Measurements from ENCODE around the gene CSMD2. TPM values are rescaled to one million over a fixed set of nuclear protein-coding genes. Genes with fewer than 3 reads are reported as not detected.

The CSMD2 gene
- total RNA-seq, 5 donors from 2014 or later (not counting 1 experiment from before 2014, with no cell fraction given) = 0.03 TPM; not detected in 4

- DNase-seq (no peak), ATAC-seq (replicated peaks in 1 of 4) (no peak)
- no CpG with 5 or more reads among the region's 2 CpGs for WGBS (ENCODE audit: insufficient coverage)
- Histone ChIP-seq H3K4me3 (ENCODE audit: control insufficient read depth in 1 of 2, extremely low read depth in 1 of 2, low read length in 1 of 2) (no peak overlapping the region), H3K4me1 (ENCODE audit: control insufficient read depth in 1 of 2, extremely low read depth in 1 of 2, insufficient read depth in 2 of 2, low read length in 2 of 2) (no peaks in the 10 kb centered on the region), H3K27me3 (replicated peaks in 1 of 2; ENCODE audit: control insufficient read depth in 2 of 2, extremely low read depth in 1 of 2, insufficient read depth in 2 of 2, low read length in 1 of 2) (peaks cover 0 to 17% of the 10 kb centered on the region in 2 experiments), H3K36me3 (ENCODE audit: control insufficient read depth in 2 of 2, extremely low read depth in 1 of 2, insufficient read depth in 1 of 2, low read length in 1 of 2) (no peaks in the 10 kb centered on the region), H3K27ac (ENCODE audit: low read length) (no peak overlapping the region), H3K9me3 (no peaks in the 10 kb centered on the region)
- Mint-ChIP-seq H3K4me3 (no peak overlapping the region), H3K36me3 (no peaks in the 10 kb centered on the region), H3K4me1 (no peaks in the 10 kb centered on the region), H3K9me3 (peaks cover 3 to 11% (median 11%) of the 10 kb centered on the region in 3 donors), H3K27me3 (peaks cover 31 to 37% of the 10 kb centered on the region in 2 donors), H3K27ac (no peak overlapping the region)
- ChIA-PET POLR2A (no interaction called here), CTCF (no interaction called here)
Measured at GRCh38 chr1:33548319-33548718, 616.7 kb downstream of the CSMD2 start.

GRCh38 chr1:33547576-33547975 is 617.5 kb downstream of the CSMD2 start:
- Mint-ChIP-seq H3K27me3 (peaks cover 31 to 35% of the 10 kb centered on the region in 2 donors), H3K9me3 (peaks cover 3 to 11% (median 9%) of the 10 kb centered on the region in 3 donors)

GRCh38 chr1:33541966-33542365 is 623.1 kb downstream of the CSMD2 start:
- Mint-ChIP-seq H3K27me3 (peaks cover 14 to 18% of the 10 kb centered on the region in 2 donors), H3K4me1 (no peaks in the 10 kb centered on the region), H3K27ac (no peak overlapping the region), H3K4me3 (no peak overlapping the region), H3K9me3 (no peaks in the 10 kb centered on the region), H3K36me3 (no peaks in the 10 kb centered on the region)
- Histone ChIP-seq H3K4me3 (ENCODE audit: control insufficient read depth in 1 of 2, extremely low read depth in 1 of 2, low read length in 1 of 2) (no peak overlapping the region), H3K36me3 (ENCODE audit: control insufficient read depth in 2 of 2, extremely low read depth in 1 of 2, insufficient read depth in 1 of 2, low read length in 1 of 2) (no peaks in the 10 kb centered on the region), H3K4me1 (ENCODE audit: control insufficient read depth in 1 of 2, extremely low read depth in 1 of 2, insufficient read depth in 2 of 2, low read length in 2 of 2) (no peaks in the 10 kb centered on the region), H3K27me3 (replicated peaks in 1 of 2; ENCODE audit: control insufficient read depth in 2 of 2, extremely low read depth in 1 of 2, insufficient read depth in 2 of 2, low read length in 1 of 2) (peaks cover 0 to 17% of the 10 kb centered on the region in 2 experiments), H3K27ac (ENCODE audit: low read length) (no peak overlapping the region), H3K9me3 (no peaks in the 10 kb centered on the region)
- ChIA-PET POLR2A (no interaction called here), CTCF (no interaction called here)
- DNase-seq (no peak), ATAC-seq (replicated peaks in 1 of 4) (no peak)
- WGBS (ENCODE audit: insufficient coverage) = 88% methylated on average over 3 of the region's 6 CpGs

More at GRCh38 chr1:33547576-33547975, 617.5 kb downstream of the CSMD2 start:
- no peak overlapping the region for H3K27ac Mint-ChIP-seq
- CTCF ChIA-PET = no interaction called here
- Histone ChIP-seq H3K4me3 (ENCODE audit: control insufficient read depth in 1 of 2, extremely low read depth in 1 of 2, low read length in 1 of 2) (no peak overlapping the region), H3K36me3 (ENCODE audit: control insufficient read depth in 2 of 2, extremely low read depth in 1 of 2, insufficient read depth in 1 of 2, low read length in 1 of 2) (no peaks in the 10 kb centered on the region), H3K4me1 (ENCODE audit: control insufficient read depth in 1 of 2, extremely low read depth in 1 of 2, insufficient read depth in 2 of 2, low read length in 2 of 2) (no peaks in the 10 kb centered on the region), H3K9me3 (no peaks in the 10 kb centered on the region), H3K27ac (ENCODE audit: low read length) (no peak overlapping the region), H3K27me3 (replicated peaks in 1 of 2; ENCODE audit: control insufficient read depth in 2 of 2, extremely low read depth in 1 of 2, insufficient read depth in 2 of 2, low read length in 1 of 2) (peaks cover 0 to 17% of the 10 kb centered on the region in 2 experiments)
- H3K36me3 Mint-ChIP-seq = no peaks in the 10 kb centered on the region
- WGBS (ENCODE audit: insufficient coverage) = 33% methylated on average over 1 of the region's 3 CpGs
- POLR2A ChIA-PET = no interaction called here
- no peak for ATAC-seq (replicated peaks in 1 of 4)
- DNase-seq = no peak
- no peak overlapping the region for H3K4me3 Mint-ChIP-seq
- no peaks in the 10 kb centered on the region for H3K4me1 Mint-ChIP-seq

GRCh38 chr1:33537885-33538284 is 627.1 kb downstream of the CSMD2 start:
- DNase-seq = no peak
- Histone ChIP-seq H3K27ac (ENCODE audit: low read length) (no peak overlapping the region), H3K4me3 (ENCODE audit: control insufficient read depth in 1 of 2, extremely low read depth in 1 of 2, low read length in 1 of 2) (no peak overlapping the region), H3K4me1 (ENCODE audit: control insufficient read depth in 1 of 2, extremely low read depth in 1 of 2, insufficient read depth in 2 of 2, low read length in 2 of 2) (no peaks in the 10 kb centered on the region), H3K36me3 (ENCODE audit: control insufficient read depth in 2 of 2, extremely low read depth in 1 of 2, insufficient read depth in 1 of 2, low read length in 1 of 2) (no peaks in the 10 kb centered on the region), H3K27me3 (replicated peaks in 1 of 2; ENCODE audit: control insufficient read depth in 2 of 2, extremely low read depth in 1 of 2, insufficient read depth in 2 of 2, low read length in 1 of 2) (peaks cover 0 to 18% of the 10 kb centered on the region in 2 experiments), H3K9me3 (no peaks in the 10 kb centered on the region)
- ATAC-seq (replicated peaks in 1 of 4) = no peak
- Mint-ChIP-seq H3K9me3 (no peaks in the 10 kb centered on the region), H3K4me3 (no peak overlapping the region), H3K4me1 (no peaks in the 10 kb centered on the region), H3K27ac (no peak overlapping the region), H3K27me3 (peaks cover 19 to 28% of the 10 kb centered on the region in 2 donors), H3K36me3 (no peaks in the 10 kb centered on the region)
- CTCF ChIA-PET = no interaction called here
- POLR2A ChIA-PET = no interaction called here
- 95% methylated on average over 3 of the region's 5 CpGs for WGBS (ENCODE audit: insufficient coverage)

- Histone ChIP-seq H3K9me3 (no peaks in the 10 kb centered on the region), H3K4me1 (ENCODE audit: control insufficient read depth in 1 of 2, extremely low read depth in 1 of 2, insufficient read depth in 2 of 2, low read length in 2 of 2) (no peaks in the 10 kb centered on the region), H3K27me3 (replicated peaks in 1 of 2; ENCODE audit: control insufficient read depth in 2 of 2, extremely low read depth in 1 of 2, insufficient read depth in 2 of 2, low read length in 1 of 2) (peaks cover 0 to 15% of the 10 kb centered on the region in 2 experiments), H3K27ac (ENCODE audit: low read length) (no peak overlapping the region), H3K36me3 (ENCODE audit: control insufficient read depth in 2 of 2, extremely low read depth in 1 of 2, insufficient read depth in 1 of 2, low read length in 1 of 2) (no peaks in the 10 kb centered on the region), H3K4me3 (ENCODE audit: control insufficient read depth in 1 of 2, extremely low read depth in 1 of 2, low read length in 1 of 2) (no peak overlapping the region)
- no peak for DNase-seq
- ATAC-seq (replicated peaks in 1 of 4) = no peak
- Mint-ChIP-seq H3K4me1 (no peaks in the 10 kb centered on the region), H3K27me3 (peaks cover 19 to 24% of the 10 kb centered on the region in 2 donors), H3K36me3 (no peaks in the 10 kb centered on the region), H3K27ac (no peak overlapping the region), H3K9me3 (peaks cover 0 to 4% (median 0%) of the 10 kb centered on the region in 3 donors), H3K4me3 (no peak overlapping the region)
- 93% methylated on average over 1 of the region's 2 CpGs for WGBS (ENCODE audit: insufficient coverage)
- ChIA-PET POLR2A (no interaction called here), CTCF (interaction anchor here in 1 of 2 donors (0.5 kb wide), 1 partner anchor 22 kb away, joined by 3 read pairs; no protein-coding TSS in a partner anchor)
Measured at GRCh38 chr1:33535334-33535733, 629.7 kb downstream of the CSMD2 start.

GRCh38 chr1:33532936-33533335 is 632.1 kb downstream of the CSMD2 start:
- DNase-seq (no peak), ATAC-seq (replicated peaks in 1 of 4) (no peak)
- 92% methylated on average over 12 of the region's 13 CpGs for WGBS (ENCODE audit: insufficient coverage)
- ChIA-PET CTCF (no interaction called here), POLR2A (no interaction called here)
- Mint-ChIP-seq H3K4me1 (no peaks in the 10 kb centered on the region), H3K9me3 (peaks cover 0 to 4% (median 0%) of the 10 kb centered on the region in 3 donors), H3K27me3 (peaks cover 23 to 25% of the 10 kb centered on the region in 2 donors), H3K4me3 (no peak overlapping the region), H3K27ac (no peak overlapping the region), H3K36me3 (no peaks in the 10 kb centered on the region)
- peaks cover 0 to 11% of the 10 kb centered on the region in 2 experiments for H3K27me3 ChIP-seq (replicated peaks in 1 of 2; ENCODE audit: control insufficient read depth in 2 of 2, extremely low read depth in 1 of 2, insufficient read depth in 2 of 2, low read length in 1 of 2)
- H3K27ac ChIP-seq (ENCODE audit: low read length) = no peak overlapping the region
- H3K9me3 ChIP-seq = no peaks in the 10 kb centered on the region
- no peaks in the 10 kb centered on the region for H3K4me1 ChIP-seq (ENCODE audit: control insufficient read depth in 1 of 2, extremely low read depth in 1 of 2, insufficient read depth in 2 of 2, low read length in 2 of 2)
- no peak overlapping the region for H3K4me3 ChIP-seq (ENCODE audit: control insufficient read depth in 1 of 2, extremely low read depth in 1 of 2, low read length in 1 of 2)
- H3K36me3 ChIP-seq (ENCODE audit: control insufficient read depth in 2 of 2, extremely low read depth in 1 of 2, insufficient read depth in 1 of 2, low read length in 1 of 2) = no peaks in the 10 kb centered on the region

GRCh38 chr1:33532250-33532649 is 632.8 kb downstream of the CSMD2 start:
- CTCF ChIA-PET = no interaction called here

More at GRCh38 chr1:33532250-33532649, 632.8 kb downstream of the CSMD2 start:
- H3K4me1 ChIP-seq (ENCODE audit: control insufficient read depth in 1 of 2, extremely low read depth in 1 of 2, insufficient read depth in 2 of 2, low read length in 2 of 2) = no peaks in the 10 kb centered on the region
- Mint-ChIP-seq H3K27ac (no peak overlapping the region), H3K27me3 (peaks cover 23 to 25% of the 10 kb centered on the region in 2 donors), H3K36me3 (no peaks in the 10 kb centered on the region), H3K9me3 (peaks cover 0 to 4% (median 0%) of the 10 kb centered on the region in 3 donors), H3K4me3 (no peak overlapping the region), H3K4me1 (no peaks in the 10 kb centered on the region)
- POLR2A ChIA-PET = no interaction called here
- peaks cover 0 to 10% of the 10 kb centered on the region in 2 experiments for H3K27me3 ChIP-seq (replicated peaks in 1 of 2; ENCODE audit: control insufficient read depth in 2 of 2, extremely low read depth in 1 of 2, insufficient read depth in 2 of 2, low read length in 1 of 2)
- H3K4me3 ChIP-seq (ENCODE audit: control insufficient read depth in 1 of 2, extremely low read depth in 1 of 2, low read length in 1 of 2) = no peak overlapping the region
- WGBS (ENCODE audit: insufficient coverage) = no CpG with 5 or more reads among the region's 3 CpGs
- no peak for DNase-seq
- H3K9me3 ChIP-seq = no peaks in the 10 kb centered on the region
- no peaks in the 10 kb centered on the region for H3K36me3 ChIP-seq (ENCODE audit: control insufficient read depth in 2 of 2, extremely low read depth in 1 of 2, insufficient read depth in 1 of 2, low read length in 1 of 2)
- H3K27ac ChIP-seq (ENCODE audit: low read length) = no peak overlapping the region
- no peak for ATAC-seq (replicated peaks in 1 of 4)
